ENCODE measurements around the gene SSH2. TPM values are rescaled to one million over a fixed set of nuclear protein-coding genes. Genes with fewer than 3 reads are reported as not detected.

Gene SSH2
- total RNA-seq, 2 experiments from 2014 or later: 39.4 to 73.9 TPM

- no peak overlapping the region for H3K27ac ChIP-seq (ENCODE audit: low read depth, low read length, poor library complexity, severe bottlenecking)
- peaks cover 33% of the 10 kb centered on the region for H3K4me1 ChIP-seq (ENCODE audit: insufficient read depth, low read length, poor library complexity, severe bottlenecking)
- no peak overlapping the region for H3K4me2 ChIP-seq (ENCODE audit: low read length)
- no peak overlapping the region for H2AFZ ChIP-seq (ENCODE audit: low read length)
- POLR2A ChIA-PET: no interaction called here
- TF ChIP-seq EZH2phosphoT487 (IDR thresholded peaks at IDR 0.05; ENCODE audit: borderline replicate concordance, low read depth, low read length) (no peak), CTCF (conservative IDR thresholded peaks at IDR 0.05; ENCODE audit: low read length) (no peak)
- 0 out of 2 replicates have a peak, but pooled peaks cover 3% of the 10 kb centered on the region for H3K9me3 ChIP-seq (ENCODE audit: low read length)
- no TSS peak for BruUV-seq (replicated peaks)
- H4K20me1 ChIP-seq (ENCODE audit: insufficient read depth, low read length): no peaks in the 10 kb centered on the region
- intact Hi-C loops (cut with micrococcal nuclease; ENCODE audit: unreplicated experiment): no loop called here
- peaks cover 12% of the 10 kb centered on the region; the same call in 1 of the 2 replicates for H3K36me3 ChIP-seq (ENCODE audit: insufficient read depth, low read length)
- CTCF ChIA-PET (ENCODE audit: unreplicated experiment): no interaction called here
- H3K79me2 ChIP-seq (ENCODE audit: insufficient read depth, low read depth, low read length): peaks cover 16% of the 10 kb centered on the region; the same call in 1 of the 2 replicates
- no peak for DNase-seq (ENCODE audit: low spot score)
- H3K4me3 ChIP-seq (ENCODE audit: low read depth, low read length, poor library complexity, severe bottlenecking): no peak overlapping the region
- no peaks in the 10 kb centered on the region for H3K9me2 ChIP-seq (ENCODE audit: insufficient read depth, low read length)
These were observed 219.1 kb downstream of the SSH2 start for GRCh38 chr17:29710891-29711418.

GRCh38 chr17:29710520-29710884 lies 219.5 kb downstream of the SSH2 start:
- ChIA-PET CTCF (ENCODE audit: unreplicated experiment) (no interaction called here), POLR2A (no interaction called here)
- no peak for DNase-seq (ENCODE audit: low spot score)
- Histone ChIP-seq H4K20me1 (ENCODE audit: insufficient read depth, low read length) (no peaks in the 10 kb centered on the region), H2AFZ (ENCODE audit: low read length) (no peak overlapping the region), H3K27ac (ENCODE audit: low read depth, low read length, poor library complexity, severe bottlenecking) (no peak overlapping the region), H3K4me1 (ENCODE audit: insufficient read depth, low read length, poor library complexity, severe bottlenecking) (peaks cover 37% of the 10 kb centered on the region), H3K79me2 (ENCODE audit: insufficient read depth, low read depth, low read length) (peaks cover 21% of the 10 kb centered on the region; the same call in 1 of the 2 replicates), H3K36me3 (ENCODE audit: insufficient read depth, low read length) (peaks cover 8% of the 10 kb centered on the region; the same call in 1 of the 2 replicates), H3K9me2 (ENCODE audit: insufficient read depth, low read length) (no peaks in the 10 kb centered on the region), H3K9me3 (ENCODE audit: low read length) (0 out of 2 replicates have a peak, but pooled peaks cover 3% of the 10 kb centered on the region), H3K4me3 (ENCODE audit: low read depth, low read length, poor library complexity, severe bottlenecking) (no peak overlapping the region), H3K4me2 (ENCODE audit: low read length) (no peak overlapping the region)
- intact Hi-C loops (cut with micrococcal nuclease; ENCODE audit: unreplicated experiment): no loop called here
- TF ChIP-seq CTCF (conservative IDR thresholded peaks at IDR 0.05; ENCODE audit: low read length) (no peak), EZH2phosphoT487 (IDR thresholded peaks at IDR 0.05; ENCODE audit: borderline replicate concordance, low read depth, low read length) (no peak)
- no TSS peak for BruUV-seq (replicated peaks)

- BruUV-seq (replicated peaks): no TSS peak
- H3K9me3 ChIP-seq (ENCODE audit: low read length): 0 out of 2 replicates have a peak, but pooled peaks cover 3% of the 10 kb centered on the region
- no peaks in the 10 kb centered on the region for H4K20me1 ChIP-seq (ENCODE audit: insufficient read depth, low read length)
- H3K9me2 ChIP-seq (ENCODE audit: insufficient read depth, low read length): no peaks in the 10 kb centered on the region
- CTCF ChIA-PET (ENCODE audit: unreplicated experiment): no interaction called here
- no peak overlapping the region for H3K27ac ChIP-seq (ENCODE audit: low read depth, low read length, poor library complexity, severe bottlenecking)
- TF ChIP-seq EZH2phosphoT487 (IDR thresholded peaks at IDR 0.05; ENCODE audit: borderline replicate concordance, low read depth, low read length) (no peak), CTCF (conservative IDR thresholded peaks at IDR 0.05; ENCODE audit: low read length) (no peak)
- no peak overlapping the region for H3K4me3 ChIP-seq (ENCODE audit: low read depth, low read length, poor library complexity, severe bottlenecking)
- POLR2A ChIA-PET: interaction anchor here (1.7 kb wide), 1 partner anchor 13 kb away, joined by 6 read pairs; no protein-coding TSS in a partner anchor
- DNase-seq (ENCODE audit: low spot score): no peak
- peaks cover 42% of the 10 kb centered on the region for H3K4me1 ChIP-seq (ENCODE audit: insufficient read depth, low read length, poor library complexity, severe bottlenecking)
- no peak overlapping the region for H2AFZ ChIP-seq (ENCODE audit: low read length)
- H3K79me2 ChIP-seq (ENCODE audit: insufficient read depth, low read depth, low read length): peaks cover 26% of the 10 kb centered on the region; the same call in 1 of the 2 replicates
- peaks cover 6% of the 10 kb centered on the region; the same call in 1 of the 2 replicates for H3K36me3 ChIP-seq (ENCODE audit: insufficient read depth, low read length)
- no peak overlapping the region for H3K4me2 ChIP-seq (ENCODE audit: low read length)
- intact Hi-C loops (cut with micrococcal nuclease; ENCODE audit: unreplicated experiment): no loop called here
These were observed 220.0 kb downstream of the SSH2 start for GRCh38 chr17:29709866-29710519.

Data from OCI-LY7 (cell line).